Kidney (tissue), 14 donors: ENCODE data around the gene ASTN2. TPM values are rescaled to one million over a fixed set of nuclear protein-coding genes. Genes with fewer than 3 reads are reported as not detected.

Source experiments
- DNase-seq, 5 donors: peaks; one replicate each; pipeline ENCODE4 v3.0.0-alpha.2; 2013 to 2020
- FAIRE-seq: peaks from 2 replicates; lab custom pipeline; 2012; peaks lifted over from hg19 to GRCh38; lab: Jason Lieb, UNC
- H3K27ac ChIP-seq, 2 donors: one replicate each; pipeline ENCODE4 v1.7.0; 2013; ENCODE audit warnings: low read depth in 2 of 2, low read length in 2 of 2, inconsistent platforms in 1 of 2
- H3K27me3 ChIP-seq: one replicate; pipeline ENCODE4 v1.7.1; 2013; ENCODE audit warnings: low read length, inconsistent platforms; ENCODE audit not compliant: control insufficient read depth, insufficient read depth
- H3K36me3 ChIP-seq, 3 donors: one replicate each; pipeline versions ENCODE4 v1.7.0 to v1.7.1; 2013; ENCODE audit warnings: low read length in 3 of 3, control low read depth in 1 of 3, inconsistent platforms in 1 of 3; ENCODE audit not compliant: insufficient read depth in 3 of 3, control insufficient read depth in 2 of 3
- H3K4me1 ChIP-seq, 3 donors: one replicate each; pipeline versions ENCODE4 v1.7.0 to v1.7.1; 2013; ENCODE audit warnings: low read length in 3 of 3, inconsistent platforms in 1 of 3, low read depth in 1 of 3; ENCODE audit not compliant: control insufficient read depth in 2 of 3, insufficient read depth in 2 of 3
- H3K4me3 ChIP-seq, 3 donors: one replicate each; pipeline versions ENCODE4 v1.7.0 to v1.8.1; 2013; ENCODE audit warnings: low read length in 3 of 3, control low read depth in 1 of 3, inconsistent platforms in 1 of 3
- H3K9ac ChIP-seq, 3 donors: one replicate each; pipeline versions ENCODE4 v1.7.0 to v1.7.1; 2013; ENCODE audit warnings: low read length in 3 of 3, control low read depth in 1 of 3, inconsistent platforms in 1 of 3
- H3K9me3 ChIP-seq, 3 donors: one replicate each; pipeline versions ENCODE4 v1.7.0 to v1.7.1; 2013; ENCODE audit warnings: low read length in 3 of 3, control low read depth in 1 of 3, inconsistent platforms in 1 of 3; ENCODE audit not compliant: control insufficient read depth in 2 of 3, insufficient read depth in 1 of 3
- CTCF ChIP-seq: IDR thresholded peaks from 3 replicates; pipeline ENCODE4 v1.5.1; 2012; ENCODE audit warnings: mild to moderate bottlenecking, moderate library complexity, borderline replicate concordance; ENCODE audit not compliant: insufficient read depth; ENCODE audit errors: extremely low read depth
- intact Hi-C: fragments of 100-400 bp; cut with DNase I; formaldehyde crosslinking; loops from one replicate; pipeline ENCODE4 v1.11.1; 2022
- polyA plus RNA-seq: library from polyadenylated mRNA; stranded (reverse); fragments of 350-450 nt; fragmentation: Illumina TruSeq; extraction: RNeasy Lipid Tissue Mini Kit (QIAGEN cat#74804); gene quantifications from one replicate; pipeline ENCODE4 v1.2.3, GENCODE V29; 2014; ENCODE audit warnings: low read depth, low replicate concordance; ENCODE audit not compliant: insufficient read depth
- total RNA-seq: library from RNA; stranded (reverse); fragmentation: NEBNext Ultra II Directional; extraction: Animal tissue kit (Norgen Biotek cat#: 25700); gene quantifications from one replicate; pipeline ENCODE4 v1.2.1, GENCODE V29; 2021
- donor health status: control.
- donor health status: control.
- donor health status: control.
- donor health status: control.
- donor health status: control.
- donor health status: DM: yes; HTN: yes; CAD: no.
- donor health status: Normal renal cell carcinoma (clear cell type).

Gene ASTN2
- total and polyA plus RNA-seq, 2 donors from 2014 or later, result 7.6 to 11.5 TPM

GRCh38 chr9:116544896-116545295 is 870.0 kb downstream of the ASTN2 start:
- no peak overlapping the region for H3K4me3 ChIP-seq
- H3K9me3 ChIP-seq, result no peaks in the 10 kb centered on the region
- no peak overlapping the region for H3K9ac ChIP-seq
- H3K27ac ChIP-seq, result no peak overlapping the region
- DNase-seq (no peak), FAIRE-seq (no peak)
- no peaks in the 10 kb centered on the region for H3K27me3 ChIP-seq
- no peak for TF ChIP-seq CTCF
- H3K36me3 ChIP-seq, result no peaks in the 10 kb centered on the region
- peaks cover 0 to 21% (median 11%) of the 10 kb centered on the region in 3 donors for H3K4me1 ChIP-seq
- intact Hi-C loops, result no loop called here

- Histone ChIP-seq H3K27me3 (no peaks in the 10 kb centered on the region), H3K4me3 (no peak overlapping the region), H3K27ac (no peak overlapping the region), H3K4me1 (peaks cover 0 to 21% (median 11%) of the 10 kb centered on the region in 3 donors), H3K9me3 (no peaks in the 10 kb centered on the region), H3K36me3 (no peaks in the 10 kb centered on the region), H3K9ac (no peak overlapping the region)
- no peak for DNase-seq
- FAIRE-seq, result no peak
- TF ChIP-seq CTCF, result no peak
- intact Hi-C loops, result no loop called here
Measured at GRCh38 chr9:116543731-116544400, 871.0 kb downstream of the ASTN2 start.

GRCh38 chr9:116541402-116541801 is 873.5 kb downstream of the ASTN2 start:
- FAIRE-seq (no peak), DNase-seq (no peak)
- Histone ChIP-seq H3K27me3 (no peaks in the 10 kb centered on the region), H3K9me3 (no peaks in the 10 kb centered on the region), H3K9ac (no peak overlapping the region), H3K4me1 (peaks cover 0 to 3% (median 3%) of the 10 kb centered on the region in 3 donors), H3K4me3 (no peak overlapping the region), H3K27ac (no peak overlapping the region), H3K36me3 (no peaks in the 10 kb centered on the region)
- intact Hi-C loops, result no loop called here
- no peak for TF ChIP-seq CTCF
